AG04450 (cell line): ENCODE results near the gene GRM5. TPM values are rescaled to one million over a fixed set of nuclear protein-coding genes. Genes with fewer than 3 reads are reported as not detected.

Experiments
- CTCF ChIA-PET: fragments of 300-600, 350-600 bp; formaldehyde crosslinking; extraction: SDS; loops from one replicate; lab custom pipeline; 2022; ENCODE audit warnings: antibody characterized with exemption, inconsistent platforms; lab: Charles Lee
- POLR2A ChIA-PET: fragments of 350-600 bp; formaldehyde crosslinking; extraction: SDS; loops from one replicate; lab custom pipeline; 2021; ENCODE audit warnings: antibody characterized with exemption, inconsistent platforms; lab: Yijun Ruan, JAX
- DNase-seq: peaks from one replicate; pipeline ENCODE4 v3.0.0-alpha.2; 2011; ENCODE audit warnings: low read depth, low spot score
- H3K27ac ChIP-seq: one replicate; pipeline ENCODE4 v1.5.1; 2012; ENCODE audit warnings: low read depth, low read length, control low read depth
- H3K27me3 ChIP-seq: one replicate; pipeline ENCODE4 v1.6.0; 2012; ENCODE audit warnings: low read length; ENCODE audit not compliant: control insufficient read depth, insufficient read depth
- H3K4me3 ChIP-seq: 2 replicates; pipeline ENCODE4 v1.5.1; 2011; ENCODE audit warnings: mild to moderate bottlenecking, low read depth, low read length, control low read depth
- H3K9me3 ChIP-seq: 2 replicates; pipeline ENCODE4 v1.5.1; 2012; ENCODE audit warnings: low read length; ENCODE audit not compliant: control insufficient read depth, insufficient read depth
- polyA plus RNA-seq: library from polyadenylated mRNA; depleted of rRNA; stranded (reverse); fragments of >200 nt; gene quantifications from 2 replicates; pipeline ENCODE4 v1.2.3, GENCODE V29; 2011
- TF ChIP-seq, protein P1 (sequence below): IDR thresholded peaks from 2 replicates; pipeline ENCODE4 v1.5.1; 2011; ENCODE audit warnings: low read depth, low read length, control low read depth, inconsistent platforms

GRM5 gene
- polyA plus RNA-seq, 1 experiment = 0.01 TPM

DNA sequence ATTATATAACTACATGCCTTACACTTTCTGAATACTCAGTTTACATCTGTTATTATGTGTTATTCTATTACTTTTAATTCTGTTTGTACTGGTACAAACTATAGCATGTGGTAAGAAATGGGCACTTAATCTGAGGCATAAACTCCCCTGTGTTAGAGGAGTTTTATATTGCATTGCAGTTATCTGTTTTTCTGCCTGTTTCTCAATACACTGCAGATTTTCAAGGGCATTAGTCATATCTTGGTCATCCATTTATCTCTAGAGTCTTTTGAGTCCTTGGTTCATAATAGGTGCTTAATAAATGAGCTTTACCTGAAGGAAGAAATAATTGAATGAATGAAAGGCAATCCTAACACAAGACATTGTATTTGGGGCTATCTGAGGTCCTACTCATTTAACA lies 545.4 kb downstream of the GRM5 start:
- no peak for DNase-seq
- ChIA-PET POLR2A (no interaction called here), CTCF (no interaction called here)
- Histone ChIP-seq H3K27ac (no peak overlapping the region), H3K9me3 (no peaks in the 10 kb centered on the region), H3K27me3 (no peaks in the 10 kb centered on the region), H3K4me3 (no peak overlapping the region)
- TF ChIP-seq, protein P1, sequence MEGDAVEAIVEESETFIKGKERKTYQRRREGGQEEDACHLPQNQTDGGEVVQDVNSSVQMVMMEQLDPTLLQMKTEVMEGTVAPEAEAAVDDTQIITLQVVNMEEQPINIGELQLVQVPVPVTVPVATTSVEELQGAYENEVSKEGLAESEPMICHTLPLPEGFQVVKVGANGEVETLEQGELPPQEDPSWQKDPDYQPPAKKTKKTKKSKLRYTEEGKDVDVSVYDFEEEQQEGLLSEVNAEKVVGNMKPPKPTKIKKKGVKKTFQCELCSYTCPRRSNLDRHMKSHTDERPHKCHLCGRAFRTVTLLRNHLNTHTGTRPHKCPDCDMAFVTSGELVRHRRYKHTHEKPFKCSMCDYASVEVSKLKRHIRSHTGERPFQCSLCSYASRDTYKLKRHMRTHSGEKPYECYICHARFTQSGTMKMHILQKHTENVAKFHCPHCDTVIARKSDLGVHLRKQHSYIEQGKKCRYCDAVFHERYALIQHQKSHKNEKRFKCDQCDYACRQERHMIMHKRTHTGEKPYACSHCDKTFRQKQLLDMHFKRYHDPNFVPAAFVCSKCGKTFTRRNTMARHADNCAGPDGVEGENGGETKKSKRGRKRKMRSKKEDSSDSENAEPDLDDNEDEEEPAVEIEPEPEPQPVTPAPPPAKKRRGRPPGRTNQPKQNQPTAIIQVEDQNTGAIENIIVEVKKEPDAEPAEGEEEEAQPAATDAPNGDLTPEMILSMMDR = no peak

DNA sequence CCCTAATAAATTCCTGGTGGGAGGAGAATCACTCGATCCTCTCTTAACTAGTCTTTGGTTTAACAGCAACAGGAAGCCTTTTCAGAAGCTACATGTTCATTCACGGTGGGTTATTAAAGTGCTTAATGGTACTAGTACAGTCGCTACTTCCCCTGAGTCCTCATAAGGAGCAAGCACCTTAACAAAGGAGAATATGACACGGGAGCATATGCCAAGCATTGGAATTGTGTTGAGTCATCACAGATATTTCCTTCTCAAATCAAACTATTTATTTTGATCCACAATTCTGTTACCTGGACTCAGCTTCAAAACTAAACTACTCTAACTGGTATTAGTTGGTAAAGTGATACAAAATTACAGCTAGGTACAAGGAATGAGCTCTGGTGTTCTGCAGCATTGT lies 550.8 kb downstream of the GRM5 start:
- no peak overlapping the region for H3K27ac ChIP-seq
- POLR2A ChIA-PET = no interaction called here
- no peak overlapping the region for H3K4me3 ChIP-seq
- no peak for DNase-seq
- no peaks in the 10 kb centered on the region for H3K27me3 ChIP-seq
- H3K9me3 ChIP-seq = no peaks in the 10 kb centered on the region
- TF ChIP-seq, protein P1 = no peak
- CTCF ChIA-PET = interaction anchor here (0.7 kb wide), 1 partner anchor 29 kb away, joined by 3 read pairs; no protein-coding TSS in a partner anchor

DNA sequence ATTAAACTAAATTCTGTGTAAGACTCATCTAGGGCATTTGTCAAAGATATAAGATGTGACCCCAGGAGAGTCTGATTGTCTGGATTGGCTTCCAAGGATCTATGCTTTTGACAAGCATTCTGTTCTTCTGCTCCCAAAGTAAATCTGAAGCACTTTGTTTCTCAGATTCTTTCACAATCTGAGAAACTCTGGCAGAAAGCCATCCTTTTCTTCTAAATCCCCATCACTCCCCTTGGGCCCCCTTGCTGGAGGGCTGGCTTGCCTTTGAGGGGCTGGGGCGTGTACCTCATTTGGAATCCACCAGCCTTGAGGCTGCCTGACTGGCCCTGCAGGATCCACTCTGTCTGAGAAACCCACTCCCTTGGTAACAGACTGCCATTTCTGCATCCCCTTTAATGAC lies 554.8 kb downstream of the GRM5 start:
- CTCF ChIA-PET = no interaction called here
- H3K4me3 ChIP-seq = no peak overlapping the region
- H3K9me3 ChIP-seq = peaks cover 11% of the 10 kb centered on the region; the same call in 1 of the 2 replicates
- no peak for DNase-seq
- TF ChIP-seq, protein P1 = no peak
- H3K27ac ChIP-seq = no peak overlapping the region
- H3K27me3 ChIP-seq = no peaks in the 10 kb centered on the region
- POLR2A ChIA-PET = no interaction called here

DNA sequence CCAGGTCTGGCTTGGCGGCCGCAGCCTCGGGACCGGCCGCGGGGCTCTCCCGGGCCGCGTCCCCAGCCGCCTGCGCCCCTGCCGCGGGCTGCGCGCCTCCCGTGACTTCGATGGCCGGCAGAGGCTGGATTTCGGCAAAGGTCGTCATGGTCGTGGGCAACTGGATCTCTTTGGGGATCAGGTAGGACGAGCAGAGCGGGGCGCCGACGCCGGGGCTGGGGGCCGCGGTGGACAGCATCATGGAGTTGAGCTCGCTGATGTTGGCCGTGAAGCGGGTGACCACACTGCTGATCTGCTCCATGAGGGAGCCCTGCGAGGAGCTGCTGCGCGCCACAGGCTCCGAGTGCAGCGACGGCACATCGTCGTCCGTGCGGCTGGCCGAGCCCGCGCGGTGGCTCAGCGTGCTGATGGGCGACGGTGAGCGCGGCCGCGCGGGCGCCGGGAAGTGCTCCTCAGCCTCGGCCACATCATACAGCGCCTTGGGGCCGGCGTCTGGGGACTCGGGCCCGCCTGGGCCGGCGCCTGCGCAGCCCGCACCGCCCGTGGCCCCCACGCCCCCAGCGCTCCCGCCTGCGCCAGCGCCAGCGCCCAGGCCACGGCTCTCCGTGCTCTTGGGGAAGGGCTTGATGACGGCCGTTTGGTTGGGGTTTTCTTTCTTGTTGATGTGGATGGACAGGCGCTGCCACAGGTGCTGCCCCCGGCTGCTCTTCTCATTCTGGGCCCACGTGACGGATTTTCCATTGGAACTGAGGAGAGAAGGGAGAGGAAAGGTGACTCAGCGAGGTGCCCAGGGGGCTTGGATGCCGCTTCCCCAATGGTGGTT lies 556.8 kb downstream of the GRM5 start:
- ChIA-PET POLR2A (no interaction called here), CTCF (no interaction called here)
- H3K27me3 ChIP-seq = no peaks in the 10 kb centered on the region
- DNase-seq = no peak
- H3K9me3 ChIP-seq = peaks cover 11% of the 10 kb centered on the region; the same call in 1 of the 2 replicates
- TF ChIP-seq, protein P1 = no peak
- H3K27ac ChIP-seq = no peak overlapping the region
- no peak overlapping the region for H3K4me3 ChIP-seq

DNA sequence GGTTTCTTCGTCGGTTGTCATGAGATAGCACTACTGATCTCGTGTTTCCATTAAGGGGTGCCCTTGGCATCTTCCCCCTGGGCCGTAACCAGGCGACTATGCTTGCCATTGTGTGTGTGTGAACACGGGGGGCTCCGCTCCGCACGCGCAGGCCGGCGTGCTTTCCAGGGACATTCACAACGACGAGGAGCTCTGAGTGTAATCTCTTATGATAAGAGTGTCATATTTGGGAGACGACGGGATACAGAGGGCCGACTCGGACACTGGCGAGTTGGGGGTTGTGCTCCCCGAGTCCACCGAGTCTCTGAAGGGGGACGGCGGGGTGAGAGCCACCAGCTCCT lies 557.4 kb downstream of the GRM5 start:
- no peak overlapping the region for H3K4me3 ChIP-seq
- CTCF ChIA-PET = no interaction called here

More for the DNA sequence above, 557.4 kb downstream of the GRM5 start:
- Histone ChIP-seq H3K27me3 (no peaks in the 10 kb centered on the region), H3K9me3 (peaks cover 11% of the 10 kb centered on the region; the same call in 1 of the 2 replicates), H3K27ac (no peak overlapping the region)
- POLR2A ChIA-PET = no interaction called here
- no peak for DNase-seq
- TF ChIP-seq, protein P1 = no peak
